H1 (cell line): Measurements from ENCODE around the gene STK32C. TPM values are rescaled to one million over a fixed set of nuclear protein-coding genes. Genes with fewer than 3 reads are reported as not detected.

Source experiments
- CREB1 ChIP-seq: IDR thresholded peaks from 2 replicates; pipeline ENCODE4 v1.6.1; 2012; ENCODE audit warnings: inconsistent platforms
- KDM5A ChIP-seq: fragments of 200-600 bp; IDR thresholded peaks from 2 replicates; pipeline ENCODE4 v1.7.1; 2012; ENCODE audit warnings: mild to moderate bottlenecking, low read length, inconsistent platforms, mixed read lengths
- RAD21 ChIP-seq, 2 experiments: IDR thresholded peaks in 1 of 2; conservative IDR thresholded peaks in 1 of 2; 2 replicates each; pipeline ENCODE4 v1.6.1; 2011; ENCODE audit warnings: low read depth in 2 of 2, low read length in 2 of 2, improper control_type of control experiment in 1 of 2, inconsistent platforms in 1 of 2, mild to moderate bottlenecking in 1 of 2, moderate library complexity in 1 of 2
- RBBP5 ChIP-seq: IDR thresholded peaks from 2 replicates; pipeline ENCODE4 v1.7.1; 2012; ENCODE audit warnings: low read depth, mild to moderate bottlenecking, inconsistent platforms, low read length, moderate library complexity, borderline replicate concordance
- SIX5 ChIP-seq: IDR thresholded peaks from 2 replicates; pipeline ENCODE4 v1.6.1; 2011; ENCODE audit warnings: mild to moderate bottlenecking, low read depth, low read length
- polyA plus RNA-seq, 7 experiments: library from polyadenylated mRNA; depleted of rRNA in 3 of 7; stranded (reverse) in 5 of 7; unstranded in 2 of 7; fragments of >200 nt in 5 of 7; fragments of 200-250 nt in 2 of 7; gene quantifications; 1 replicate in 5 of 7; 2 replicates in 1 of 7; 4 replicates in 1 of 7; pipeline versions ENCODE4 v1.2.1 to v1.2.3, GENCODE V29; 2011 to 2013; ENCODE audit warnings: missing spikeins in 2 of 7, mixed read lengths in 2 of 7
- total RNA-seq: library from RNA; stranded (reverse); fragmentation: NEBNext Ultra II Directional; extraction: Animal tissue kit (Norgen Biotek cat#: 25700); gene quantifications from 2 replicates; pipeline ENCODE4 v1.2.1, GENCODE V29; 2021
- TF ChIP-seq, protein P1 (sequence below): fragments of 300-600 bp; sonication (generic); IDR thresholded peaks from 2 replicates; pipeline ENCODE4 v1.7.1; 2012; ENCODE audit warnings: low read length, moderate library complexity, mild to moderate bottlenecking, inconsistent platforms; ENCODE audit not compliant: insufficient replicate concordance

The STK32C gene
- total and polyA plus RNA-seq, 2 of the 8 experiments (the other 6 are each of a cell fraction or from before 2014, with no cell fraction given) = 10.6 to 15.6 TPM

GRCh38 chr10:132297526-132297925, 10.2 kb downstream of the STK32C start (continued):
- TF ChIP-seq, protein P1, sequence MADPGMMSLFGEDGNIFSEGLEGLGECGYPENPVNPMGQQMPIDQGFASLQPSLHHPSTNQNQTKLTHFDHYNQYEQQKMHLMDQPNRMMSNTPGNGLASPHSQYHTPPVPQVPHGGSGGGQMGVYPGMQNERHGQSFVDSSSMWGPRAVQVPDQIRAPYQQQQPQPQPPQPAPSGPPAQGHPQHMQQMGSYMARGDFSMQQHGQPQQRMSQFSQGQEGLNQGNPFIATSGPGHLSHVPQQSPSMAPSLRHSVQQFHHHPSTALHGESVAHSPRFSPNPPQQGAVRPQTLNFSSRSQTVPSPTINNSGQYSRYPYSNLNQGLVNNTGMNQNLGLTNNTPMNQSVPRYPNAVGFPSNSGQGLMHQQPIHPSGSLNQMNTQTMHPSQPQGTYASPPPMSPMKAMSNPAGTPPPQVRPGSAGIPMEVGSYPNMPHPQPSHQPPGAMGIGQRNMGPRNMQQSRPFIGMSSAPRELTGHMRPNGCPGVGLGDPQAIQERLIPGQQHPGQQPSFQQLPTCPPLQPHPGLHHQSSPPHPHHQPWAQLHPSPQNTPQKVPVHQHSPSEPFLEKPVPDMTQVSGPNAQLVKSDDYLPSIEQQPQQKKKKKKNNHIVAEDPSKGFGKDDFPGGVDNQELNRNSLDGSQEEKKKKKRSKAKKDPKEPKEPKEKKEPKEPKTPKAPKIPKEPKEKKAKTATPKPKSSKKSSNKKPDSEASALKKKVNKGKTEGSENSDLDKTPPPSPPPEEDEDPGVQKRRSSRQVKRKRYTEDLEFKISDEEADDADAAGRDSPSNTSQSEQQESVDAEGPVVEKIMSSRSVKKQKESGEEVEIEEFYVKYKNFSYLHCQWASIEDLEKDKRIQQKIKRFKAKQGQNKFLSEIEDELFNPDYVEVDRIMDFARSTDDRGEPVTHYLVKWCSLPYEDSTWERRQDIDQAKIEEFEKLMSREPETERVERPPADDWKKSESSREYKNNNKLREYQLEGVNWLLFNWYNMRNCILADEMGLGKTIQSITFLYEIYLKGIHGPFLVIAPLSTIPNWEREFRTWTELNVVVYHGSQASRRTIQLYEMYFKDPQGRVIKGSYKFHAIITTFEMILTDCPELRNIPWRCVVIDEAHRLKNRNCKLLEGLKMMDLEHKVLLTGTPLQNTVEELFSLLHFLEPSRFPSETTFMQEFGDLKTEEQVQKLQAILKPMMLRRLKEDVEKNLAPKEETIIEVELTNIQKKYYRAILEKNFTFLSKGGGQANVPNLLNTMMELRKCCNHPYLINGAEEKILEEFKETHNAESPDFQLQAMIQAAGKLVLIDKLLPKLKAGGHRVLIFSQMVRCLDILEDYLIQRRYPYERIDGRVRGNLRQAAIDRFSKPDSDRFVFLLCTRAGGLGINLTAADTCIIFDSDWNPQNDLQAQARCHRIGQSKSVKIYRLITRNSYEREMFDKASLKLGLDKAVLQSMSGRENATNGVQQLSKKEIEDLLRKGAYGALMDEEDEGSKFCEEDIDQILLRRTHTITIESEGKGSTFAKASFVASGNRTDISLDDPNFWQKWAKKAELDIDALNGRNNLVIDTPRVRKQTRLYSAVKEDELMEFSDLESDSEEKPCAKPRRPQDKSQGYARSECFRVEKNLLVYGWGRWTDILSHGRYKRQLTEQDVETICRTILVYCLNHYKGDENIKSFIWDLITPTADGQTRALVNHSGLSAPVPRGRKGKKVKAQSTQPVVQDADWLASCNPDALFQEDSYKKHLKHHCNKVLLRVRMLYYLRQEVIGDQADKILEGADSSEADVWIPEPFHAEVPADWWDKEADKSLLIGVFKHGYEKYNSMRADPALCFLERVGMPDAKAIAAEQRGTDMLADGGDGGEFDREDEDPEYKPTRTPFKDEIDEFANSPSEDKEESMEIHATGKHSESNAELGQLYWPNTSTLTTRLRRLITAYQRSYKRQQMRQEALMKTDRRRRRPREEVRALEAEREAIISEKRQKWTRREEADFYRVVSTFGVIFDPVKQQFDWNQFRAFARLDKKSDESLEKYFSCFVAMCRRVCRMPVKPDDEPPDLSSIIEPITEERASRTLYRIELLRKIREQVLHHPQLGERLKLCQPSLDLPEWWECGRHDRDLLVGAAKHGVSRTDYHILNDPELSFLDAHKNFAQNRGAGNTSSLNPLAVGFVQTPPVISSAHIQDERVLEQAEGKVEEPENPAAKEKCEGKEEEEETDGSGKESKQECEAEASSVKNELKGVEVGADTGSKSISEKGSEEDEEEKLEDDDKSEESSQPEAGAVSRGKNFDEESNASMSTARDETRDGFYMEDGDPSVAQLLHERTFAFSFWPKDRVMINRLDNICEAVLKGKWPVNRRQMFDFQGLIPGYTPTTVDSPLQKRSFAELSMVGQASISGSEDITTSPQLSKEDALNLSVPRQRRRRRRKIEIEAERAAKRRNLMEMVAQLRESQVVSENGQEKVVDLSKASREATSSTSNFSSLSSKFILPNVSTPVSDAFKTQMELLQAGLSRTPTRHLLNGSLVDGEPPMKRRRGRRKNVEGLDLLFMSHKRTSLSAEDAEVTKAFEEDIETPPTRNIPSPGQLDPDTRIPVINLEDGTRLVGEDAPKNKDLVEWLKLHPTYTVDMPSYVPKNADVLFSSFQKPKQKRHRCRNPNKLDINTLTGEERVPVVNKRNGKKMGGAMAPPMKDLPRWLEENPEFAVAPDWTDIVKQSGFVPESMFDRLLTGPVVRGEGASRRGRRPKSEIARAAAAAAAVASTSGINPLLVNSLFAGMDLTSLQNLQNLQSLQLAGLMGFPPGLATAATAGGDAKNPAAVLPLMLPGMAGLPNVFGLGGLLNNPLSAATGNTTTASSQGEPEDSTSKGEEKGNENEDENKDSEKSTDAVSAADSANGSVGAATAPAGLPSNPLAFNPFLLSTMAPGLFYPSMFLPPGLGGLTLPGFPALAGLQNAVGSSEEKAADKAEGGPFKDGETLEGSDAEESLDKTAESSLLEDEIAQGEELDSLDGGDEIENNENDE = no peak
- no peak for TF ChIP-seq CREB1
- TF ChIP-seq RBBP5 = no peak
- no peak for TF ChIP-seq KDM5A
- no peak for TF ChIP-seq SIX5
- TF ChIP-seq RAD21 (IDR thresholded peaks at IDR 0.05 in 1 of 2, conservative IDR thresholded peaks at IDR 0.05 in 1 of 2; ENCODE audit: low read depth in 2 of 2, low read length in 2 of 2) = peak in 1 of 2 experiments; percentile 41; a peak in 1 of 4 replicates
